ENCODE results near the gene PSRC1. TPM values are rescaled to one million over a fixed set of nuclear protein-coding genes. Genes with fewer than 3 reads are reported as not detected.

Gene PSRC1
- total RNA-seq, 1 experiment from 2014 or later = 68.4 TPM

GRCh38 chr1:109246141-109246551, 36.8 kb downstream of the PSRC1 start:
- Mint-ChIP-seq H3K27ac (no peak overlapping the region), H3K4me1 (peaks cover 29% of the 10 kb centered on the region), H3K4me3 (no peak overlapping the region), H3K9me3 (no peaks in the 10 kb centered on the region), H3K27me3 (ENCODE audit: low read depth) (peaks cover 32% of the 10 kb centered on the region), H3K36me3 (peaks cover 4% of the 10 kb centered on the region; the same call in 1 of the 2 replicates)
- TF ChIP-seq NFE2L1 (CRISPR knock-in tag; IDR thresholded peaks at IDR 0.05) (no peak), CREB1 (CRISPR knock-in tag; IDR thresholded peaks at IDR 0.05) (no peak), ATF1 (CRISPR knock-in tag; IDR thresholded peaks at IDR 0.05) (no peak), ELF4 (CRISPR knock-in tag; IDR thresholded peaks at IDR 0.05; ENCODE audit: low read depth) (no peak), JAZF1 (CRISPR knock-in tag; IDR thresholded peaks at IDR 0.05) (no peak), ZNF532 (CRISPR knock-in tag; IDR thresholded peaks at IDR 0.05; ENCODE audit: borderline replicate concordance) (no peak), ZBTB43 (CRISPR knock-in tag; IDR thresholded peaks at IDR 0.05) (no peak), SP1 (CRISPR knock-in tag; conservative IDR thresholded peaks at IDR 0.05) (no peak), NFYB (CRISPR knock-in tag; conservative IDR thresholded peaks at IDR 0.05; ENCODE audit: low read depth) (no peak), NR2C2 (CRISPR knock-in tag; IDR thresholded peaks at IDR 0.05) (no peak), MLX (CRISPR knock-in tag; IDR thresholded peaks at IDR 0.05) (no peak), FOXP4 (CRISPR knock-in tag; IDR thresholded peaks at IDR 0.05) (no peak), CBFB (CRISPR knock-in tag; IDR thresholded peaks at IDR 0.05; ENCODE audit: low read depth) (no peak)
- DNase-seq (ENCODE audit: low spot score) (no peak), ATAC-seq (no peak)
- CTCF ChIA-PET = interaction anchor here (0.7 to 5.9 kb wide), 7 partner anchors 7 to 152 kb away, joined by 3 to 81 read pairs (median 3); partner anchors contain the start of genes PSRC1 and SORT1
- POLR2A ChIA-PET = no interaction called here

- DNase-seq (ENCODE audit: low spot score) (no peak), ATAC-seq (no peak)
- POLR2A ChIA-PET = no interaction called here
- TF ChIP-seq JUN (CRISPR knock-in tag; IDR thresholded peaks at IDR 0.05) = no peak
- no peak for TF ChIP-seq HMGA2 (CRISPR knock-in tag; IDR thresholded peaks at IDR 0.05)
- TF ChIP-seq E2F1 (CRISPR knock-in tag; IDR thresholded peaks at IDR 0.05) = no peak
- TF ChIP-seq GABPB1 (CRISPR knock-in tag; IDR thresholded peaks at IDR 0.05) = no peak
- no peak for TF ChIP-seq GRHL2 (CRISPR knock-in tag; IDR thresholded peaks at IDR 0.05; ENCODE audit: insufficient replicate concordance, severe bottlenecking)
- no peak for TF ChIP-seq ZNF281 (CRISPR knock-in tag; IDR thresholded peaks at IDR 0.05)
- H3K4me3 Mint-ChIP-seq = no peak overlapping the region
- H3K36me3 Mint-ChIP-seq = no peaks in the 10 kb centered on the region
- no peak overlapping the region for H3K27ac Mint-ChIP-seq
- peaks cover 21% of the 10 kb centered on the region for H3K27me3 Mint-ChIP-seq (ENCODE audit: low read depth)
- no peaks in the 10 kb centered on the region for H3K9me3 Mint-ChIP-seq
- H3K4me1 Mint-ChIP-seq = peaks cover 44% of the 10 kb centered on the region
- CTCF ChIA-PET = interaction anchor here (1.1 to 3.0 kb wide), 4 partner anchors 10 to 53 kb away, joined by 3 to 14 read pairs (median 3); partner anchors contain the start of gene SARS1
Measured at GRCh38 chr1:109243860-109244552, 38.9 kb downstream of the PSRC1 start.
